ENCODE results near the gene GRK3.
"Not testable (repeated sequence)": the region's sequence is repeated elsewhere in the genome, so short reads cannot be mapped to it uniquely, and the experiment has no call there.

Gene GRK3

DNA sequence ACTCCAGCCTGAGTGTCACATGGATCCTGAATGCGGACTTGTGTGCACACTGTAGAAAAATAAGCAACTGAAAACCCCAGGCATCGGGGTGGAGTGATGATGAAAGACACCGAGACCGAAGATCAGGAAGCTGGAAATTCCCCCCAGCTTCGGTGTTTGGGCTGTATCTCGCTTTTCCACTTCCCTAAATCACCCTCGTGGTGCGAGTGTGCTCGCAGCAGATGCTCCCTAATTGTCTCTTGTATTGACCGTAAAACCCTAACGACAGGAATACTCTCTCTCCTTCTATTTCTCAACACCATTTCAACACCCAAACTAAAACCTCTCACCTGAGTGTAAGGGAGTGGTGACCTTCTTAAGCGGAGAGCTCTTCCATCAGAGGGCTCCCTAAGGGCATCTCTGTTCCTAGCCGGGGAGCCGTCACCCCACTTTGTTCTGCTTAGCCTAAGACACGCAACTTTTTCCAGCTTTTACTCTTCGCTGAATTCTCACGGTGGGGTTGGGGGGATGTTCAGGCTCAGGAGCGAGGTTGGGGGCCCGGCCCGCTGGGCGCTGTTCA, 635 bp upstream of the GRK3 start:
- no peaks in the 10 kb centered on the region for H3K27me3 ChIP-seq
- DNase-seq, result peak in 1 of 2 donors; percentile 45
- H3K4me1 ChIP-seq, result peaks cover 0 to 22% (median 14%) of the 10 kb centered on the region in 4 donors
- no peaks in the 10 kb centered on the region for H3K36me3 ChIP-seq
- H3K27ac ChIP-seq, result peak overlapping the region; percentile 61 to 63
- peak overlapping the region; percentile 77 to 83 for H3K4me3 ChIP-seq
- TF ChIP-seq, protein P1, sequence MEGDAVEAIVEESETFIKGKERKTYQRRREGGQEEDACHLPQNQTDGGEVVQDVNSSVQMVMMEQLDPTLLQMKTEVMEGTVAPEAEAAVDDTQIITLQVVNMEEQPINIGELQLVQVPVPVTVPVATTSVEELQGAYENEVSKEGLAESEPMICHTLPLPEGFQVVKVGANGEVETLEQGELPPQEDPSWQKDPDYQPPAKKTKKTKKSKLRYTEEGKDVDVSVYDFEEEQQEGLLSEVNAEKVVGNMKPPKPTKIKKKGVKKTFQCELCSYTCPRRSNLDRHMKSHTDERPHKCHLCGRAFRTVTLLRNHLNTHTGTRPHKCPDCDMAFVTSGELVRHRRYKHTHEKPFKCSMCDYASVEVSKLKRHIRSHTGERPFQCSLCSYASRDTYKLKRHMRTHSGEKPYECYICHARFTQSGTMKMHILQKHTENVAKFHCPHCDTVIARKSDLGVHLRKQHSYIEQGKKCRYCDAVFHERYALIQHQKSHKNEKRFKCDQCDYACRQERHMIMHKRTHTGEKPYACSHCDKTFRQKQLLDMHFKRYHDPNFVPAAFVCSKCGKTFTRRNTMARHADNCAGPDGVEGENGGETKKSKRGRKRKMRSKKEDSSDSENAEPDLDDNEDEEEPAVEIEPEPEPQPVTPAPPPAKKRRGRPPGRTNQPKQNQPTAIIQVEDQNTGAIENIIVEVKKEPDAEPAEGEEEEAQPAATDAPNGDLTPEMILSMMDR (IDR thresholded peaks at IDR 0.05), result no peak
- intact Hi-C loops (cut with DNase I; ENCODE audit: low total_unique reads), result no loop called here
- H3K9me3 ChIP-seq, result no peaks in the 10 kb centered on the region

DNA sequence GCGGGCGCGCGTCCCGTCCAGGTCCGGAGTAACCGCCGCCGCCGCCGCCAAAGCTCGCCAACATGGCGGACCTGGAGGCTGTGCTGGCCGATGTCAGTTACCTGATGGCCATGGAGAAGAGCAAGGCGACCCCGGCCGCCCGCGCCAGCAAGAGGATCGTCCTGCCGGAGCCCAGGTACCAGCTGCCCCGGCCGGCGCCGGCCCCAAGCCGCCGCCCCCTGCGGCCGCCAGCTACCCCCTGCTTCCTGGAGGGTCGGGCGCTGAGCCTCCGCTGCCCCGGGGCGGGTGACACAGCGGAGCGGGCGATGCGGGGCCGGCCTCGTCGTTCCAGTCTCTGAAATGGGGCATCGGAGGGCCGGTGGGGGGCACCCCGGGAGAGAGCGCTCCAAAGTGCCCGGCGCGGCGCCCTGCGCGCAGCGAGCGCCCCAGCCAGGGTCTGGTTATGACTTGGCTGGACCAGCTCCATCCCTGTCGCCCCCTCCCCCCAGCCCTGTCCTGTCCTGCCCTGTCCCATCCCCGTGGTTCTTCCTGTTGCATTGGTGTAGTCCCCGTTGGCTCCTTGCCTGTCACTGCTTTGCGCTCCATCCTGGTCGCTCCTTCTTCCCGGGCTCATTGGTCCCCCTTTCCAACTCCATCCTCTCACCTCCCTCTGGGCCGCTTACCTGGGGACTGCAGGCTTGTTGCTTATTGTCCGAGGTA, 653 bp downstream of the GRK3 start:
- H3K9me3 ChIP-seq, result no peaks in the 10 kb centered on the region
- peaks cover 0 to 22% (median 14%) of the 10 kb centered on the region in 4 donors for H3K4me1 ChIP-seq
- H3K27ac ChIP-seq, result peak overlapping the region; percentile 24 to 55
- peak in 1 of 2 donors; percentile 30 for DNase-seq
- no peaks in the 10 kb centered on the region for H3K27me3 ChIP-seq
- TF ChIP-seq, protein P1 (IDR thresholded peaks at IDR 0.05), result no peak
- intact Hi-C loops (cut with DNase I; ENCODE audit: low total_unique reads), result no loop called here
- H3K36me3 ChIP-seq, result no peaks in the 10 kb centered on the region
- peak overlapping the region; percentile 77 to 83 for H3K4me3 ChIP-seq

DNA sequence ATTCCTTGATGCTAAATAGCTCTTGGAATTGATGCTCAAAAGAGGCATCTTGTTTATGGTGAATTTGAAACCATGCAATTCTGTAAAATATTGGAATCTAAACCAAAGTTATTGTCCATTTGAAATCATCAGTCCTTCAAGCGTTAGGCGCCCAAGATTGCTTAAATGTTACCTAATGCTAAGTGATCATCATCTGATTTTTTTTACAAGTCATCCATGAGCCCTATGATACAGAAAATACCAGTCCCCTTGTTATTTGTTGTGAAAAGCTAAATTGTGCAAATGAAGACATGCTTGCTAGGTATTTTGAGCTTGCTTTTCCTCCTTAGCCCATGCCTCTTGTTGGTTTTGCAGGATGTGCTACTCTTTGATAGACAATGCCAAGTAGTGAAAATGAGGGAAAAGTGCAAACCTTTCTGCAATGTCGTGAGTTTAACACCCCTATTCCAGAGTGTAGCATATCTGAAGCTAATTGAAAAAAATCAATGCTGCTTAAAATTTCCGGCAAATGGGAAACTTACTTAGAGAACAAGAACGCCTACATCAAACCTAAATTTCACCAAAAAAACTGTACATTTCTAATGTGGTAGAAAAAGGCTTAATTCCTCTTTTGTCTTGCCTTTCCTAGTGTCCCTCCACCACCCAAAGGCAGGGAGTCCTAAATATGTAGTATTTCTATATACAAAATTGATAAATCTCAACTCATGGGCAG, 1.9 kb downstream of the GRK3 start:
- Histone ChIP-seq H3K36me3 (no peaks in the 10 kb centered on the region), H3K27me3 (no peaks in the 10 kb centered on the region), H3K27ac (no peak overlapping the region), H3K4me3 (no peak overlapping the region), H3K9me3 (no peaks in the 10 kb centered on the region), H3K4me1 (peaks cover 0 to 22% (median 14%) of the 10 kb centered on the region in 4 donors)
- no peak for DNase-seq
- intact Hi-C loops (cut with DNase I; ENCODE audit: low total_unique reads), result no loop called here
- TF ChIP-seq, protein P1 (IDR thresholded peaks at IDR 0.05), result no peak

DNA sequence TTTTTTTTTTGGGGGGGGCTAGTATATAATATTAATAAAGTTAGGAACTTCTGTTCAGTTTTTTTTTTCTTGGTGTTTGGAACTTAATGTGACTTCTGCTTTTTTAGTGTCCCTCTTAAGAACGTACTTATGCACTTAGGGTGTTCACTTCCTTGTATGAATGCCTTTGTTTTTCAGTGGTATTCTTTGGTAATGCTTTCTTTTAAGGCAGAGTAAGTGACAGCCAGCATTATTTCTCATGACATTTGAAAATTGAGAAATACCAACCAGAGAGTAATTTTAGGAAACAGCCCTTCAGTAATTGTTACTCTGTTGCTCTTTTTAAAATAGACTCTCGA, 2.4 kb downstream of the GRK3 start:
- DNase-seq, result no peak
- no peaks in the 10 kb centered on the region for H3K27me3 ChIP-seq
- H3K4me1 ChIP-seq, result peaks cover 0 to 22% (median 14%) of the 10 kb centered on the region in 4 donors
- H3K27ac ChIP-seq, result no peak overlapping the region
- H3K9me3 ChIP-seq, result no peaks in the 10 kb centered on the region
- TF ChIP-seq, protein P1 (IDR thresholded peaks at IDR 0.05), result no peak
- no peak overlapping the region for H3K4me3 ChIP-seq
- intact Hi-C loops (cut with DNase I; ENCODE audit: low total_unique reads), result no loop called here
- no peaks in the 10 kb centered on the region for H3K36me3 ChIP-seq

DNA sequence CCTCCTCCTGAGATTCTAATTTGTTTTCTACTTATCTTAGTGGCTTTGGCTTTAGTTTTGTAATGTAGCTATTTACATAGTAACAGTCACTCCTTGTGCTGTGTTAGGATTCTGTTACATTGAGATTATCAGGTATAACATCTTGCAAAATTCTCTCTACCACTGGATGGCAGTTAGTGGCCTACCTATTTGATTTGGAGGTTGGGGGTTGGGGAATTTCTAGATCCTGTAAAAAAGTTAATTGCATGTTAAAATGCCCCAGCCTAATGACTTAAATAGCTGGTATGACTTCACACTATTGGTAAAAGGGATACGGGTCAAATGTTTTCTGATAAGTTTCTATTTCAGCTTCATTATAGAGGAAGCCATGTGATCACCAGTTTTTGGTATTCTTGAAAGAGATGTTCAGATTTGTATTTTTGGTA, 2.8 kb downstream of the GRK3 start:
- intact Hi-C loops (cut with DNase I; ENCODE audit: low total_unique reads), result no loop called here
- no peak for DNase-seq
- H3K27ac ChIP-seq, result no peak overlapping the region

DNA sequence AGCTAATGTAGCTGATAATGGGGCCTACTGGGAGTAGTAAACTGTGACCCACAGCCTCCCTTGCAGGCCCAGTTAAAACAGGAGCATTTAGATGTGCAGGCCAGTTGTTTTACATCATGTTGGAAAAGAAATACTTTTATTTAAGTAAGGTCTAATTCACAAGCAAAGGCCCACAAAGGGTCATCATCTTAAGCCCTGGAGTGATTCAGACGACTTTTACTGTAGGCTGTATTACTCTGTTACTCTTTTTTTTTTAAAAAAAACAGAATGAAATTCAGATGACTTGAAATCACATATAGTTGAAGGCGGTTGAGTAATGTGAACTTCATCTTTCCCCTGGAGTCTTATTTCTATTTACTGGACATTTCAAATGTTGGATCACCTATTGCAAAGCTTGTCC, 3.6 kb downstream of the GRK3 start:
- intact Hi-C loops (cut with DNase I; ENCODE audit: low total_unique reads); H3K9me3 ChIP-seq; H3K27me3 ChIP-seq; H3K27ac ChIP-seq; DNase-seq; H3K36me3 ChIP-seq; H3K4me3 ChIP-seq: not testable (repeated sequence)
- peaks cover 0 to 22% (median 14%) of the 10 kb centered on the region in 4 donors for H3K4me1 ChIP-seq

More for the DNA sequence above, 2.8 kb downstream of the GRK3 start:
- no peaks in the 10 kb centered on the region for H3K27me3 ChIP-seq
- H3K9me3 ChIP-seq, result no peaks in the 10 kb centered on the region
- no peak overlapping the region for H3K4me3 ChIP-seq
- H3K4me1 ChIP-seq, result peaks cover 0 to 22% (median 14%) of the 10 kb centered on the region in 4 donors
- TF ChIP-seq, protein P1 (IDR thresholded peaks at IDR 0.05), result no peak
- H3K36me3 ChIP-seq, result no peaks in the 10 kb centered on the region
